Lower lobe of right lung (tissue), 2 donors: ENCODE data around the gene RGS7. TPM values are rescaled to one million over a fixed set of nuclear protein-coding genes. Genes with fewer than 3 reads are reported as not detected.
"Not testable (repeated sequence)": the region's sequence is repeated elsewhere in the genome, so short reads cannot be mapped to it uniquely, and the experiment has no call there.

Source experiments
- ATAC-seq, 2 donors: fragments of 200-7000 bp; cut with Tn5 transposase; one replicate each; pipeline ENCODE4 v1.9.1; 2020 to 2022; ENCODE audit warnings: mild to moderate bottlenecking in 2 of 2, moderate library complexity in 2 of 2
- DNase-seq: peaks from one replicate; pipeline ENCODE4 v3.0.0-alpha.2; 2020
- H3K27ac ChIP-seq: fragments of 200-600 bp; one replicate; pipeline ENCODE4 v1.8.0; 2022
- H3K27me3 ChIP-seq: fragments of 200-600 bp; one replicate; pipeline ENCODE4 v1.8.0; 2022; ENCODE audit warnings: low read depth
- H3K36me3 ChIP-seq: fragments of 200-600 bp; one replicate; pipeline ENCODE4 v1.8.0; 2022; ENCODE audit warnings: mild to moderate bottlenecking
- H3K4me1 ChIP-seq: fragments of 200-600 bp; one replicate; pipeline ENCODE4 v1.8.0; 2022
- H3K4me3 ChIP-seq: fragments of 200-600 bp; one replicate; pipeline ENCODE4 v1.8.0; 2022; ENCODE audit warnings: mild to moderate bottlenecking
- H3K9me3 ChIP-seq: fragments of 200-600 bp; one replicate; pipeline ENCODE4 v1.8.0; 2022
- CTCF ChIP-seq: fragments of 200-600 bp; IDR thresholded peaks from one replicate; pipeline ENCODE4 v1.8.0; 2022; ENCODE audit warnings: antibody characterized with exemption, mild to moderate bottlenecking
- intact Hi-C: fragments of 100-400 bp; cut with DNase I; formaldehyde crosslinking; loops from one replicate; pipeline ENCODE4 v1.11.0; 2022
- total RNA-seq: library from RNA; stranded (reverse); fragmentation: NEBNext Ultra II Directional; extraction: Animal tissue kit (Norgen Biotek cat#: 25700); gene quantifications from one replicate; pipeline ENCODE4 v1.2.1, GENCODE V29; 2021
- donor health status: DM: no; HTN: yes; CAD: no; lungs with severe emphysema.

The RGS7 gene
- total RNA-seq, 1 donor from 2014 or later: 0.21 TPM

GRCh38 chr1:240765732-240766363 is 591.2 kb downstream of the RGS7 start:
- no peak for TF ChIP-seq CTCF

GRCh38 chr1:240763771-240764170 is 593.2 kb downstream of the RGS7 start:
- no peak for DNase-seq
- no peaks in the 10 kb centered on the region for H3K4me1 ChIP-seq
- ATAC-seq: no peak
- no peaks in the 10 kb centered on the region for H3K36me3 ChIP-seq
- H3K27ac ChIP-seq: no peak overlapping the region
- H3K27me3 ChIP-seq: no peaks in the 10 kb centered on the region
- TF ChIP-seq CTCF: no peak
- intact Hi-C loops: no loop called here
- no peak overlapping the region for H3K4me3 ChIP-seq
- H3K9me3 ChIP-seq: no peaks in the 10 kb centered on the region

More at GRCh38 chr1:240765732-240766363, 591.2 kb downstream of the RGS7 start:
- no peak for ATAC-seq
- Histone ChIP-seq H3K4me3 (no peak overlapping the region), H3K36me3 (no peaks in the 10 kb centered on the region), H3K27me3 (no peaks in the 10 kb centered on the region), H3K9me3 (no peaks in the 10 kb centered on the region), H3K4me1 (no peaks in the 10 kb centered on the region), H3K27ac (no peak overlapping the region)
- intact Hi-C loops: no loop called here
- no peak for DNase-seq

- H3K9me3 ChIP-seq, ATAC-seq, H3K4me1 ChIP-seq, H3K36me3 ChIP-seq, intact Hi-C loops, H3K27me3 ChIP-seq, H3K27ac ChIP-seq, H3K4me3 ChIP-seq, DNase-seq: not testable (repeated sequence)
Observed at GRCh38 chr1:240763095-240763494, 593.9 kb downstream of the RGS7 start.

GRCh38 chr1:240762471-240762987 is 594.5 kb downstream of the RGS7 start:
- intact Hi-C loops, H3K4me3 ChIP-seq, DNase-seq, ATAC-seq, H3K27me3 ChIP-seq, H3K27ac ChIP-seq, H3K4me1 ChIP-seq, H3K36me3 ChIP-seq, H3K9me3 ChIP-seq: not testable (repeated sequence)

- intact Hi-C loops, DNase-seq, H3K9me3 ChIP-seq, H3K4me1 ChIP-seq, H3K27me3 ChIP-seq, H3K36me3 ChIP-seq, ATAC-seq, H3K27ac ChIP-seq, H3K4me3 ChIP-seq: not testable (repeated sequence)
Observed at GRCh38 chr1:240758777-240759176, 598.2 kb downstream of the RGS7 start.

GRCh38 chr1:240758296-240758695 is 598.7 kb downstream of the RGS7 start:
- Histone ChIP-seq H3K27me3 (no peaks in the 10 kb centered on the region), H3K36me3 (no peaks in the 10 kb centered on the region), H3K9me3 (no peaks in the 10 kb centered on the region), H3K4me1 (no peaks in the 10 kb centered on the region), H3K27ac (no peak overlapping the region), H3K4me3 (no peak overlapping the region)
- DNase-seq (no peak), ATAC-seq (no peak)
- no peak for TF ChIP-seq CTCF
- intact Hi-C loops: no loop called here

GRCh38 chr1:240747907-240748306 is 609.1 kb downstream of the RGS7 start:
- intact Hi-C loops: no loop called here
- ATAC-seq (no peak), DNase-seq (no peak)
- Histone ChIP-seq H3K9me3 (no peaks in the 10 kb centered on the region), H3K4me1 (no peaks in the 10 kb centered on the region), H3K27me3 (no peaks in the 10 kb centered on the region), H3K27ac (no peak overlapping the region), H3K36me3 (no peaks in the 10 kb centered on the region), H3K4me3 (no peak overlapping the region)
- TF ChIP-seq CTCF: no peak
